SK-N-SH treated with all-trans-retinoic acid at 6 μM for 48 hours (cell line): Measurements from ENCODE around the gene BRINP1.

ENCODE experiments used
- ATAC-seq: fragments of 200-7000 bp; cut with Tn5 transposase; 3 replicates; pipeline ENCODE4 v1.9.1; 2020; ENCODE audit warnings: mild to moderate bottlenecking, moderate library complexity
- ARNTL ChIP-seq: fragments of 450-650 bp; formaldehyde crosslinking; IDR thresholded peaks from 2 replicates; pipeline ENCODE4 v1.5.0; 2020; ENCODE audit warnings: low read depth, mild to moderate bottlenecking, moderate library complexity, borderline replicate concordance
- BACH2 ChIP-seq: fragments of 250-450 bp; sonication (Bioruptor Pico); IDR thresholded peaks from 2 replicates; pipeline ENCODE4 v1.9.0; 2021; ENCODE audit warnings: mild to moderate bottlenecking, borderline replicate concordance
- CSDC2 ChIP-seq: fragments of 250-450 bp; sonication (Bioruptor Pico); IDR thresholded peaks from 2 replicates; pipeline ENCODE4 v1.5.0; 2020; ENCODE audit warnings: mild to moderate bottlenecking, moderate library complexity
- ESRRG ChIP-seq: fragments of 250-450 bp; sonication (Bioruptor Pico); IDR thresholded peaks from 2 replicates; pipeline ENCODE4 v1.6.1; 2021; ENCODE audit warnings: mild to moderate bottlenecking
- GLIS3 ChIP-seq: fragments of 250-450 bp; sonication (Bioruptor Pico); IDR thresholded peaks from 2 replicates; pipeline ENCODE4 v1.5.0; 2020; ENCODE audit warnings: mild to moderate bottlenecking, moderate library complexity
- OSR1 ChIP-seq: fragments of 250-450 bp; sonication (Bioruptor Pico); IDR thresholded peaks from 2 replicates; pipeline ENCODE4 v1.8.0; 2022; ENCODE audit warnings: moderate library complexity, mild to moderate bottlenecking, inconsistent platforms
- PPARA ChIP-seq: fragments of 250-450 bp; sonication (Bioruptor Pico); IDR thresholded peaks from 2 replicates; pipeline ENCODE4 v1.5.0; 2020; ENCODE audit warnings: mild to moderate bottlenecking, borderline replicate concordance
- RARB ChIP-seq: fragments of 250-450 bp; sonication (Bioruptor Pico); IDR thresholded peaks from 2 replicates; pipeline ENCODE4 v1.8.0; 2021; ENCODE audit warnings: mild to moderate bottlenecking, moderate library complexity
- SNAI2 ChIP-seq: fragments of 250-450 bp; sonication (Bioruptor Pico); IDR thresholded peaks from 2 replicates; pipeline ENCODE4 v1.5.0; 2020; ENCODE audit warnings: mild to moderate bottlenecking, moderate library complexity
- TOX ChIP-seq: fragments of 250-450 bp; sonication (Bioruptor Pico); IDR thresholded peaks from 2 replicates; pipeline ENCODE4 v1.8.0; 2021; ENCODE audit warnings: mild to moderate bottlenecking, moderate library complexity, borderline replicate concordance
- ZC3H10 ChIP-seq: fragments of 250-450 bp; sonication (Bioruptor Pico); IDR thresholded peaks from 2 replicates; pipeline ENCODE4 v1.5.1; 2021; ENCODE audit warnings: mild to moderate bottlenecking, moderate library complexity
- ZFP3 ChIP-seq: fragments of 250-450 bp; sonication (Bioruptor Pico); IDR thresholded peaks from 2 replicates; pipeline ENCODE4 v1.5.0; 2020; ENCODE audit warnings: mild to moderate bottlenecking, moderate library complexity
- ZFP30 ChIP-seq: fragments of 450-650 bp; formaldehyde crosslinking; IDR thresholded peaks from 2 replicates; pipeline ENCODE4 v1.5.0; 2022; ENCODE audit warnings: mild to moderate bottlenecking, moderate library complexity
- ZNF565 ChIP-seq: fragments of 450-650 bp; formaldehyde crosslinking; conservative IDR thresholded peaks from 2 replicates; pipeline ENCODE4 v1.5.0; 2020; ENCODE audit warnings: low read depth, mild to moderate bottlenecking, moderate library complexity
- ZNF70 ChIP-seq: fragments of 450-650 bp; formaldehyde crosslinking; IDR thresholded peaks from 2 replicates; pipeline ENCODE4 v1.5.0; 2020; ENCODE audit warnings: mild to moderate bottlenecking, moderate library complexity
- ZNF8 ChIP-seq: fragments of 450-650 bp; formaldehyde crosslinking; IDR thresholded peaks from 2 replicates; pipeline ENCODE4 v1.5.0; 2020; ENCODE audit warnings: mild to moderate bottlenecking, moderate library complexity
- TF ChIP-seq, protein P1 (sequence below): fragments of 250-450 bp; sonication (Bioruptor Pico); IDR thresholded peaks from 2 replicates; pipeline ENCODE4 v1.8.0; 2020; ENCODE audit warnings: mild to moderate bottlenecking, moderate library complexity, borderline replicate concordance
- TF ChIP-seq, protein P2 (sequence below): fragments of 250-450 bp; sonication (Bioruptor Pico); IDR thresholded peaks from 2 replicates; pipeline ENCODE4 v1.8.0; 2021; ENCODE audit warnings: low read depth, mild to moderate bottlenecking, moderate library complexity, borderline replicate concordance
- TF ChIP-seq, protein P3 (sequence below): fragments of 250-450 bp; sonication (Bioruptor Pico); IDR thresholded peaks from 2 replicates; pipeline ENCODE4 v1.5.1; 2021; ENCODE audit warnings: mild to moderate bottlenecking, moderate library complexity
- TF ChIP-seq, protein P4 (sequence below): fragments of 250-450 bp; sonication (Bioruptor Pico); IDR thresholded peaks from 2 replicates; pipeline ENCODE4 v1.5.0; 2020; ENCODE audit warnings: mild to moderate bottlenecking, moderate library complexity
- TF ChIP-seq, protein P5 (sequence below): fragments of 250-450 bp; sonication (Bioruptor Pico); IDR thresholded peaks from 2 replicates; pipeline ENCODE4 v1.5.1; 2020; ENCODE audit warnings: low read depth, mild to moderate bottlenecking, moderate library complexity

Gene BRINP1

DNA sequence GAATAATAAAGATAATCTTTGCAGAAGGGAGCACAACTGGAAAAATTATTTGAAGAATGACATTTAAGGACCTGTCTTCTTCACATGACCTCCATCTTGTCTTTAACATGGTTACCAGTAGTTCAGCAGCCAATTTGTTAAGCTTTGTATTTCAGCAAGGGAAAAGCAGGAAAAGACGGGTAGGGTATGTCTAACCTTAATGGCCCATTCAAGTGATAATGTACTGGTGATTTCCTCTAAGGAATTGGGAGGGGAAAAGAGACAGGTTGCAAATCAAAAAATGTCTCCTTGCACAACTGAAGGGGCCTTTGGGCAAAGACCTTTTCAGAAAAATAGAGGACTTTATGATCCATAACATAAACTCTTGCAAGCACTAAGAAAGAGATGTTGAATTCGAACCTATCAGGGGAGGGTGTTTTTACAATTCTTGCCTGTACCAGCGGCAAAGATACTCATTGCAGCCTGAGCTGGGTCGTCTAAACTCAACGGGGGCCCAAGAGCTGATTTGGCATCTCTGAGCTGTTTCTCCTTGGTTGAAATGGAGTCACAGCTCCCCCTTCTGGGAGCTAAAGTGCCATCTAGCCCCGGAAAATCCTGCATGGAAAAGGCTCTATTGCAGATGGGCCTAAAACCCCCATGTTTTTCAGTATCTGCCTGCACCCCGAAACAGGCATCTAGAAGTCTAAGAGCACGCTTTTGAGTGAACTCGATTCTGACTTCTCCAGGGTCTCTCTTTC, 3.8 kb downstream of the BRINP1 start:
- no peak for ATAC-seq
- TF ChIP-seq, protein P1, sequence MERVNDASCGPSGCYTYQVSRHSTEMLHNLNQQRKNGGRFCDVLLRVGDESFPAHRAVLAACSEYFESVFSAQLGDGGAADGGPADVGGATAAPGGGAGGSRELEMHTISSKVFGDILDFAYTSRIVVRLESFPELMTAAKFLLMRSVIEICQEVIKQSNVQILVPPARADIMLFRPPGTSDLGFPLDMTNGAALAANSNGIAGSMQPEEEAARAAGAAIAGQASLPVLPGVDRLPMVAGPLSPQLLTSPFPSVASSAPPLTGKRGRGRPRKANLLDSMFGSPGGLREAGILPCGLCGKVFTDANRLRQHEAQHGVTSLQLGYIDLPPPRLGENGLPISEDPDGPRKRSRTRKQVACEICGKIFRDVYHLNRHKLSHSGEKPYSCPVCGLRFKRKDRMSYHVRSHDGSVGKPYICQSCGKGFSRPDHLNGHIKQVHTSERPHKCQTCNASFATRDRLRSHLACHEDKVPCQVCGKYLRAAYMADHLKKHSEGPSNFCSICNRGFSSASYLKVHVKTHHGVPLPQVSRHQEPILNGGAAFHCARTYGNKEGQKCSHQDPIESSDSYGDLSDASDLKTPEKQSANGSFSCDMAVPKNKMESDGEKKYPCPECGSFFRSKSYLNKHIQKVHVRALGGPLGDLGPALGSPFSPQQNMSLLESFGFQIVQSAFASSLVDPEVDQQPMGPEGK (CRISPR knock-in tag) = no peak
- TF ChIP-seq GLIS3 (CRISPR knock-in tag) = no peak
- TF ChIP-seq ARNTL (CRISPR knock-in tag) = no peak
- TF ChIP-seq TOX (CRISPR knock-in tag) = no peak
- TF ChIP-seq, protein P2, sequence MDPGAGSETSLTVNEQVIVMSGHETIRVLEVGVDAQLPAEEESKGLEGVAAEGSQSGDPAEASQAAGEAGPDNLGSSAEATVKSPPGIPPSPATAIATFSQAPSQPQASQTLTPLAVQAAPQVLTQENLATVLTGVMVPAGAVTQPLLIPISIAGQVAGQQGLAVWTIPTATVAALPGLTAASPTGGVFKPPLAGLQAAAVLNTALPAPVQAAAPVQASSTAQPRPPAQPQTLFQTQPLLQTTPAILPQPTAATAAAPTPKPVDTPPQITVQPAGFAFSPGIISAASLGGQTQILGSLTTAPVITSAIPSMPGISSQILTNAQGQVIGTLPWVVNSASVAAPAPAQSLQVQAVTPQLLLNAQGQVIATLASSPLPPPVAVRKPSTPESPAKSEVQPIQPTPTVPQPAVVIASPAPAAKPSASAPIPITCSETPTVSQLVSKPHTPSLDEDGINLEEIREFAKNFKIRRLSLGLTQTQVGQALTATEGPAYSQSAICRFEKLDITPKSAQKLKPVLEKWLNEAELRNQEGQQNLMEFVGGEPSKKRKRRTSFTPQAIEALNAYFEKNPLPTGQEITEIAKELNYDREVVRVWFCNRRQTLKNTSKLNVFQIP = no peak
- TF ChIP-seq PPARA = no peak
- TF ChIP-seq, protein P3, sequence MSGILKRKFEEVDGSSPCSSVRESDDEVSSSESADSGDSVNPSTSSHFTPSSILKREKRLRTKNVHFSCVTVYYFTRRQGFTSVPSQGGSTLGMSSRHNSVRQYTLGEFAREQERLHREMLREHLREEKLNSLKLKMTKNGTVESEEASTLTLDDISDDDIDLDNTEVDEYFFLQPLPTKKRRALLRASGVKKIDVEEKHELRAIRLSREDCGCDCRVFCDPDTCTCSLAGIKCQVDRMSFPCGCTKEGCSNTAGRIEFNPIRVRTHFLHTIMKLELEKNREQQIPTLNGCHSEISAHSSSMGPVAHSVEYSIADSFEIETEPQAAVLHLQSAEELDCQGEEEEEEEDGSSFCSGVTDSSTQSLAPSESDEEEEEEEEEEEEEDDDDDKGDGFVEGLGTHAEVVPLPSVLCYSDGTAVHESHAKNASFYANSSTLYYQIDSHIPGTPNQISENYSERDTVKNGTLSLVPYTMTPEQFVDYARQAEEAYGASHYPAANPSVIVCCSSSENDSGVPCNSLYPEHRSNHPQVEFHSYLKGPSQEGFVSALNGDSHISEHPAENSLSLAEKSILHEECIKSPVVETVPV = no peak
- TF ChIP-seq ZFP30 (CRISPR knock-in tag) = no peak
- TF ChIP-seq ZNF565 (CRISPR knock-in tag) = no peak
- TF ChIP-seq SNAI2 (CRISPR knock-in tag) = no peak
- TF ChIP-seq OSR1 (CRISPR knock-in tag) = no peak
- TF ChIP-seq RARB = no peak

DNA sequence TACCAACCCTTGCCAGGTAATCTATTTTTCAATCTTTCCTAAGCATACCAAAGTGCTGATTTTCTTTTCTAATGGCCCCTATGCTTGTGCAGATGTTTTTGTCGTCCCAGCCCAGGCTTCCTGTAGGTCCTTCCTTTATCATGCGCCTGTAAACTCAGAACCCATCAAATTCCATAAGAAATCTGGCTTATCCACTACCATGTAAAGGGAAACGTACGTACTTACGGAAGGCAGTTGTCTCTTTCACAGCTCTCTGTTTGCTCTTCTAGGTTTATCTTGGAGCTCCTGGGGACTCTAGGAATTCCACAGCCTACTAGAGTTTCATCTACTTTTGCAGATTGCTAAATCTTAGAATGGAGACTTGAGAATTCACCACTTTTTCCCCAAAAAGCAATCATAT, 9.0 kb downstream of the BRINP1 start:
- no peak for ATAC-seq
- TF ChIP-seq, protein P1 (CRISPR knock-in tag) = no peak
- TF ChIP-seq GLIS3 (CRISPR knock-in tag) (no peak), PPARA (no peak), ZC3H10 (CRISPR knock-in tag) (no peak), ZNF565 (CRISPR knock-in tag) (no peak)
- TF ChIP-seq, all 23 proteins: peak for 0

DNA sequence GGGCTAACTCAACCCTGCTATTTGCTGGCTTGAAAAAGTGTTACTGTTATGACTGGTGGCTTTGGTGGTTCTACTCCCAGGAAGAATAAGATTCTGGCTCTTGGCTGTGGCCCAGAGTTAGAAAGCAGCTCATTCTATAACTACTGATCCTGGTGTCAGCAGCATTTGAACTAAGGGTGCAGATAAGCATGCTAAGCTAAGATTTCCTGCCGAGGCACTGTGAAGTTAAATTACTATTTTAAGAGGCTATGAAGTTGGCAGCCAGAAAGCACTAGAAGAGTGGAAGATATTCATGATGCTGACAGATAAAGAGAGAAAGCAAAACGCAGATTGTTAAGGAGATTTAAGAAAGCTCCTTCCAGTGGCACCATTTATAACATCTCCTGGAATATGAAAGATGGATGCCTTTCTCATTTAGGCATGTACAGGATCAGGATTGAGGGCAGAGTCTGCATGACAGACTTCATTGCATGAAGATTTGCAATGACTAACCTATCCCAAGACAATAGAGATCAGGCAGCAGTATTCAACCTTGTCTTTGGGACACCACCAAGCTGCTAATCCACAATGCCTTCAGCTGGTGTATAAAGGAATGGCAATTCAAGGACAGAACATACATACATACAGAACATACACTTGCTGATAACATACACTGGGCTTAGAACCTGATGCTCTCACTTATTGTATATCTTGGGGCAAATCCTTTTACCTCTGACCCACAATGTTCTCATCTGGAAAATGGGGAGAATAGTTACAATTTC, 11.7 kb downstream of the BRINP1 start:
- no peak for ATAC-seq

More for the DNA sequence above, 11.7 kb downstream of the BRINP1 start:
- TF ChIP-seq ZNF8 (CRISPR knock-in tag) (no peak), SNAI2 (CRISPR knock-in tag) (no peak), ZNF70 (no peak), CSDC2 (no peak), ZFP30 (CRISPR knock-in tag) (no peak), ESRRG (CRISPR knock-in tag) (no peak), TOX (CRISPR knock-in tag) (no peak), BACH2 (CRISPR knock-in tag) (no peak), ZFP3 (CRISPR knock-in tag) (no peak), ZC3H10 (CRISPR knock-in tag) (no peak)
- TF ChIP-seq, protein P4, sequence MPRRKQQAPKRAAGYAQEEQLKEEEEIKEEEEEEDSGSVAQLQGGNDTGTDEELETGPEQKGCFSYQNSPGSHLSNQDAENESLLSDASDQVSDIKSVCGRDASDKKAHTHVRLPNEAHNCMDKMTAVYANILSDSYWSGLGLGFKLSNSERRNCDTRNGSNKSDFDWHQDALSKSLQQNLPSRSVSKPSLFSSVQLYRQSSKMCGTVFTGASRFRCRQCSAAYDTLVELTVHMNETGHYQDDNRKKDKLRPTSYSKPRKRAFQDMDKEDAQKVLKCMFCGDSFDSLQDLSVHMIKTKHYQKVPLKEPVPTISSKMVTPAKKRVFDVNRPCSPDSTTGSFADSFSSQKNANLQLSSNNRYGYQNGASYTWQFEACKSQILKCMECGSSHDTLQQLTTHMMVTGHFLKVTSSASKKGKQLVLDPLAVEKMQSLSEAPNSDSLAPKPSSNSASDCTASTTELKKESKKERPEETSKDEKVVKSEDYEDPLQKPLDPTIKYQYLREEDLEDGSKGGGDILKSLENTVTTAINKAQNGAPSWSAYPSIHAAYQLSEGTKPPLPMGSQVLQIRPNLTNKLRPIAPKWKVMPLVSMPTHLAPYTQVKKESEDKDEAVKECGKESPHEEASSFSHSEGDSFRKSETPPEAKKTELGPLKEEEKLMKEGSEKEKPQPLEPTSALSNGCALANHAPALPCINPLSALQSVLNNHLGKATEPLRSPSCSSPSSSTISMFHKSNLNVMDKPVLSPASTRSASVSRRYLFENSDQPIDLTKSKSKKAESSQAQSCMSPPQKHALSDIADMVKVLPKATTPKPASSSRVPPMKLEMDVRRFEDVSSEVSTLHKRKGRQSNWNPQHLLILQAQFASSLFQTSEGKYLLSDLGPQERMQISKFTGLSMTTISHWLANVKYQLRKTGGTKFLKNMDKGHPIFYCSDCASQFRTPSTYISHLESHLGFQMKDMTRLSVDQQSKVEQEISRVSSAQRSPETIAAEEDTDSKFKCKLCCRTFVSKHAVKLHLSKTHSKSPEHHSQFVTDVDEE (CRISPR knock-in tag) = no peak
- TF ChIP-seq, protein P1 (CRISPR knock-in tag) = no peak
- TF ChIP-seq, protein P5, sequence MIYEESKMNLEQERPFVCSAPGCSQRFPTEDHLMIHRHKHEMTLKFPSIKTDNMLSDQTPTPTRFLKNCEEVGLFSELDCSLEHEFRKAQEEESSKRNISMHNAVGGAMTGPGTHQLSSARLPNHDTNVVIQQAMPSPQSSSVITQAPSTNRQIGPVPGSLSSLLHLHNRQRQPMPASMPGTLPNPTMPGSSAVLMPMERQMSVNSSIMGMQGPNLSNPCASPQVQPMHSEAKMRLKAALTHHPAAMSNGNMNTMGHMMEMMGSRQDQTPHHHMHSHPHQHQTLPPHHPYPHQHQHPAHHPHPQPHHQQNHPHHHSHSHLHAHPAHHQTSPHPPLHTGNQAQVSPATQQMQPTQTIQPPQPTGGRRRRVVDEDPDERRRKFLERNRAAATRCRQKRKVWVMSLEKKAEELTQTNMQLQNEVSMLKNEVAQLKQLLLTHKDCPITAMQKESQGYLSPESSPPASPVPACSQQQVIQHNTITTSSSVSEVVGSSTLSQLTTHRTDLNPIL (CRISPR knock-in tag) = no peak
